Ishikawa (cell line): ENCODE measurements around the gene COPA.

Experiments used
- EP300 ChIP-seq: IDR thresholded peaks from 2 replicates; pipeline ENCODE4 v1.6.1; 2012; ENCODE audit warnings: borderline replicate concordance
- FOXM1 ChIP-seq: IDR thresholded peaks from 2 replicates; pipeline ENCODE4 v1.6.1; 2012; ENCODE audit warnings: low read depth, borderline replicate concordance
- RAD21 ChIP-seq: IDR thresholded peaks from 2 replicates; pipeline ENCODE4 v1.6.1; 2012; ENCODE audit warnings: low read depth
- TEAD4 ChIP-seq: IDR thresholded peaks from 2 replicates; pipeline ENCODE4 v1.6.1; 2012
- YY1 ChIP-seq: IDR thresholded peaks from 2 replicates; pipeline ENCODE4 v1.6.1; 2012; ENCODE audit warnings: low read depth

DNA sequence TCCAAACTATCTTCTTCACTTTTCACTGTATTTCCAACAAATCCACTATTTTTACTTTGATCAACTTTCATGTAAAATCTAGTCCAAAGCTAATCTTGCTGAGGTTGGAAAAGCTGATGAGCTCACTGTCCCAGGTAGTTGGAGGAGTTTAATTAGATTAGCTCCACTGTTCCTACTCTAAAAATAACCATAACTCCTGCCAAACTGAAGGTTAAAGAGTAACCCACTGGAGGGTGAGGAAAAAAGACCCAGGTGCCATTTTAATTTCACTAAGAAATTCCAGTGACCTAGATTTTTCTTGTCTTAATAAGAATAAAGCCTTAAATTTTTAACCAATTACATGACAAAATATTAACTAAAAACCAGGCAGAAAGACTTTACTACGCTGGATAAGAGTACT lies 96.0 kb downstream of the COPA start:
- TF ChIP-seq RAD21, result no peak
- no peak for TF ChIP-seq FOXM1
- TF ChIP-seq TEAD4, result no peak
- no peak for TF ChIP-seq YY1
- no peak for TF ChIP-seq EP300
